HG03558 (cell line): ENCODE measurements around the gene CCDC60.

ENCODE experiments used
- ATAC-seq: cut with Tn5 transposase; IDR thresholded peaks from one replicate; pipeline ENCODE4 v1.9.1; 2021; ENCODE audit warnings: moderate number of reproducible peaks; ENCODE audit not compliant: unreplicated experiment; ENCODE audit errors: extremely low read depth

CCDC60 gene

GRCh38 chr12:119381471-119382235, 47.1 kb downstream of the CCDC60 start:
- no peak for ATAC-seq

DNA sequence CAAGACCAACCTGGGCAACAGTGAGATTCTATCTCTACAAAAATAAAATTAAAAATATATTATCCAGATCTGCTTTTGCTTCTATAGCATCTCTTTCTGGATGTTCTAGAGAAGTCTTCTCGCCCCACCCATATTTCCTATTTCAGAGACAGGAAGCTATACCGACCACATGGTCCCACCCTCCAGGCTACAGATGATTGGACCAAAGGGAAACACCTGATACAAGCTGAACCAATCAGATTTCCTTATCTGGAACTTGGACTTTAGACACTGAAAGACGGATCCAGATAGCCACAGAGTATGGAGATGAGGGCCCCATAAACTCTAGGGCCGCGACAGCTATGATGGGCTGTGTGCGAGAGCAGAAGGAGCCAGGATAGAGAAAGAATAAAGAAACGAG, 48.7 kb downstream of the CCDC60 start:
- ATAC-seq: no peak

GRCh38 chr12:119384340-119384739, 49.8 kb downstream of the CCDC60 start:
- ATAC-seq: no peak

GRCh38 chr12:119385659-119386058, 51.1 kb downstream of the CCDC60 start:
- ATAC-seq: no peak

- ATAC-seq: no peak
Measured at GRCh38 chr12:119389687-119390086, 55.2 kb downstream of the CCDC60 start.

DNA sequence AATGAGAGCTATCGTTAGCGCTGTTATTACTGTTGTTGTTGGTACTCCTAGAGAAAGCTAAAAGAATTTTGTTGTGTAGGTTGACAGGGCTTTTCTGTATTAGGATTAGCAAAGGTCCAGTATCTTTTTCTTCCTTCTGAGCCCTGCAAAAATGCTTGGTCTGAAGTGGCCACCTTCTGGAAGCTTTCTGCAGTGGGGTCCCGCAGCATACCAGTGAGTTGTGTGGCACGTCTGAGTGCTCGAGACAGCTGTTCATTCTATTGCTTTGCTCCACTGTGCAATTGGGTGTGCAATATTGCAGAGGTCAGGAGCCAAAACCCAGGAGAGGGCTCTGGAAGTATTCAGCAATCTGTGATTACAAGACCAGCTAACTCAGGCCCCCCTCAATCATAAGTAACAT, 57.1 kb downstream of the CCDC60 start:
- no peak for ATAC-seq

- ATAC-seq: no peak
Measured at GRCh38 chr12:119393677-119394076, 59.1 kb downstream of the CCDC60 start.

DNA sequence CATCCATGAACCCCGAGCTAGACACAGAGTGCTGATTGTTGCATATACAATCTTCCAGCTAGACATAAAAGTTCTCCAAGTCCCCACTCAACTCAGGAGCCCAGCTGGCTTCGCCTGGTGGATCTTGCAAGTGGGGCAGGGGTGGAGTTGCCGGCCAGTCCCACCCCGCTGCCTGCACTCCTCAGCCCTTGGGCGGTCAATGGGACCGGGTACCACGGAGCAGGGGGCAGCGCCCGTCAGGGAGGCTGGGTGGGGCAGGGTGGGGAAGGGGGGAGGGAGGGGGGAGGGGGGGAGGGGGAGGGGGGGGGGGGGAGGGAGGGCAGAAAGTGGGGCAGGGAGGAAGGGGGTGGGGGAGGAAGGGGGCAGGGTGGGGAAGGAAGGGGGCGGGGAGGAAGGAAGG, 63.0 kb downstream of the CCDC60 start:
- no peak for ATAC-seq

GRCh38 chr12:119398190-119398589, 63.7 kb downstream of the CCDC60 start:
- no peak for ATAC-seq

DNA sequence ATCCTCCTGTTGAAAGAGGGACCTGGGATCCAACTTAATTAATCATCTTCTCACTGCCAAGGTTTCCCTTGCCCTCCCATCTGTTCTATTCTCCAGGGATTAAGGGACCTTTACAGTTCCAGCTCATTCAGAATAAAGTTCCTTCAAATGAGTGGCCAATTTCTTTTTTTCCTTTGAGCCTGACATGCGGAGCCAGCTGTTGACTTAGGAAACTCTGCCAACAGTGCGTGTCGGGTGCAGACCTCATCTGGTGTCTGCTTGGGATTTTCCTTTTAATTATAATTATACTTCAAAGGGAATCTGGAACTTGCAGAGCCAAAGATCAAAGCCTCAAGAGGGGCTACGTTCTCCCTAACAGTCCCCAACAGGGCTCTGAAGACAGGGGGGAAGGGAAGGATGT, 64.8 kb downstream of the CCDC60 start:
- ATAC-seq: no peak

DNA sequence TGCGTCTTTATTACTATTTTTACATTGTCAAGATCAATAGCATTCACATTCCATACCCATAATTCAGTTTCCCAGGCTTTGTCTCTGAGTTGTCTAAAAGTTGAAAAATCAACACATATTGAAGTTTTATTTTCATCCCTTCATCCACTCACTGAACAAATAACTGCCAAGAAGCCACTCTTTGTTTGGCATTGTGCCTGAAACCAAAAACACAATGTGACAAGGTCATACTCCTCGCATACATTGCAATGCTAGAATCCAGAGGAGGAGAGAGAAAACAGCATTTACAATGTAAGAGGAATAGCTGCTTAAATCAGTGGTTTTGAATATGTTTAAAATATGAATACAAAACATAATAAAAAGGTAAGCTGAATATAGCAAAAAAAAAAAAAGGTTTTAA, 71.8 kb downstream of the CCDC60 start:
- ATAC-seq: no peak

- ATAC-seq: no peak
Measured at GRCh38 chr12:119406811-119407210, 72.3 kb downstream of the CCDC60 start.

- ATAC-seq: no peak
Measured at GRCh38 chr12:119409043-119409442, 74.5 kb downstream of the CCDC60 start.

DNA sequence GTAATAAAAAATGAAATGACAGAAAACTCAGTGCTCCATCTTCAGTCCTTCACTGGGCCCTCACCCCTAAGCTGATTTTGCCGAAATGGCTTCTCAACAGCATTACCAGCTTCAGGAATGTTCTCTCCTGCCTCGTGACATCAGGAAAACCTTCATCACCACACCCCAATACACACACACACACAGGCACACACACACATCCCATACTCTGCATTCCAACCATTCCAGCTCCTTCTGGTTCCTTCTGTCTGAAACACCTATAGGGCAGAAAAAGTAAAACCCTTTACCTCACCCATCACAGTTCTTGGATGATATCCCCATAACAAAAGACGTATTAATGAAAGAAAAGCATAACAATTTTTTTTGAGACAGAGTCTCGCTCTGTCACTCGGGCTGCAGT, 75.9 kb downstream of the CCDC60 start:
- no peak for ATAC-seq

GRCh38 chr12:119412306-119412705, 77.8 kb downstream of the CCDC60 start:
- no peak for ATAC-seq

DNA sequence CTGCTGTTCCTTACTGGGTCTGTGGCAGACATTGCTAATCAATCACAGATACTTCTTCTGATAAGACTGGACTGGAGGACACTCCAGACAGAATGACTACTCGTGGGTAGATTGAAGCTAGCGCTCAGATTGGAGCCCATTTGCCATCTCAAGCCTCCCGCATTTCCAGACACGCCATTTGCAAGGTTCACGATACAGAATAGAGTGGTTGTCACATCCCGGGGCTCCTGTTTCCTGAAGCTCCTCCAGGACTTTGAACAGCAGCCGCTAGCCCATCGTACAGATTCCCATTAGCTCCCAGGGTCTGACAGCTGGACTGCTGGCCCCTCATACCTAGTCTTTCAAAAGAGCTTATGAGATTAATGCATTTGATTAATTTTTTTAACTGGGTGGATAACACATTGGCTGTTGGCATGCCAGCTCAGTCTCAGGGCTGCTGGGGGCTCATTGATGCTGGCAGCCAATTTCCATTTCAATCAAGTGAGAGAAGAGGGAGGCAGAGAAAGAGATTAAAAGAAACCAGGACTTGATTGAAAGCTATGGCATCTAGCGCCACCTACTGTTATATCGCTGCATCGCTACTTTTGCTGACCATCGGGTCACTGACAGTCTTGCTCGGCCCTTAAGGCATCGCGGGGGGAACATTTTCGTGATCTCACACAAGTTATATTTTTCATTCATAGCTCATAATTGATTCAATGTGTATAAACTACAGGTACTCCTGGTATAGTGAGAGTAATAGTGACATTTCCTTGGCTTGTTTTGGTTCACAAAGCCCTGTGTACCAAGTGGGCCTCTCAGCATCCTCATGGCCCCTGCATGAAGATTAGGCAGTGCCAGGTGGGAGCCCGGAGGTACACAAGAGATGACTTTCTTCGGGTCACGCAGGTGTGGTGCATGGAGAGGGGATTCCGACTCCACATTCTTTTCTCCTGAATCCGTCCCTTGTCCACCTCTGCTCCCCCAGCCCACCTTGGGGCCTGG, 78.6 kb downstream of the CCDC60 start:
- ATAC-seq: no peak

DNA sequence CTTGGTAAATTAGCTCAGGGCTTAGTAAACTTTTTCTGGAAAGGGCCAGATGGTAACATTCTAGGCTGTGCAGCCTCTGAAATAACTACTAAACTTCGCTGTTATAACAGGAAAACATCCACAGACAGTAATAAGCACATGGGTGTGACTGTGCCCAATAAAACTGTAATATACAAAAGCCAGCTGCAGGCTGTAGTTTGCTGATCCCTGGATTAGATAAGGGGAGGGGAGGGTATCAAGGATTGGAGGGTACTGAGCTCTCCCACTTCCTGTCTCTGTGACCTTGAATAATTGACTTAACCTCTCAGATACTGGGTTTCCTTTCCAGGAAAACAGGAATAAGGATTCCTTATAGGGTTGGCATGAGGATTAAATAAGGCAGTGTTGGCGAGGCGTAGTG, 81.2 kb downstream of the CCDC60 start:
- ATAC-seq: no peak

GRCh38 chr12:119417440-119417839, 82.9 kb downstream of the CCDC60 start:
- no peak for ATAC-seq

GRCh38 chr12:119419381-119419780, 84.9 kb downstream of the CCDC60 start:
- ATAC-seq: no peak

GRCh38 chr12:119423285-119423684, 88.8 kb downstream of the CCDC60 start:
- no peak for ATAC-seq

- no peak for ATAC-seq
Measured at GRCh38 chr12:119425623-119426022, 91.1 kb downstream of the CCDC60 start.
